ENCODE data around the gene COL21A1. TPM values are rescaled to one million over a fixed set of nuclear protein-coding genes. Genes with fewer than 3 reads are reported as not detected.

The COL21A1 gene
- total RNA-seq, 1 donor from 2014 or later = 1.2 TPM

GRCh38 chr6:56096946-56097621 is 150.3 kb downstream of the COL21A1 start:
- Mint-ChIP-seq H3K27me3 (ENCODE audit: unreplicated experiment) (no peaks in the 10 kb centered on the region), H3K4me3 (ENCODE audit: unreplicated experiment) (no peak overlapping the region), H3K36me3 (ENCODE audit: low read depth, unreplicated experiment) (no peaks in the 10 kb centered on the region), H3K27ac (ENCODE audit: unreplicated experiment) (peak overlapping the region; percentile 52), H3K9me3 (ENCODE audit: unreplicated experiment) (no peaks in the 10 kb centered on the region), H3K4me1 (ENCODE audit: unreplicated experiment) (peaks cover 7% of the 10 kb centered on the region)
- no peak for TF ChIP-seq CTCF (IDR thresholded peaks at IDR 0.05; ENCODE audit: unreplicated experiment)
- no peak for DNase-seq (ENCODE audit: low spot score)

- H3K4me3 Mint-ChIP-seq (ENCODE audit: unreplicated experiment) = no peak overlapping the region
- H3K4me1 Mint-ChIP-seq (ENCODE audit: unreplicated experiment) = peaks cover 7% of the 10 kb centered on the region
- TF ChIP-seq CTCF (IDR thresholded peaks at IDR 0.05; ENCODE audit: unreplicated experiment) = no peak
- H3K9me3 Mint-ChIP-seq (ENCODE audit: unreplicated experiment) = no peaks in the 10 kb centered on the region
- H3K36me3 Mint-ChIP-seq (ENCODE audit: low read depth, unreplicated experiment) = no peaks in the 10 kb centered on the region
- no peak overlapping the region for H3K27ac Mint-ChIP-seq (ENCODE audit: unreplicated experiment)
- H3K27me3 Mint-ChIP-seq (ENCODE audit: unreplicated experiment) = no peaks in the 10 kb centered on the region
- DNase-seq (ENCODE audit: low spot score) = no peak
Measured at GRCh38 chr6:56096541-56096940, 150.8 kb downstream of the COL21A1 start.

GRCh38 chr6:56093776-56094175 is 153.6 kb downstream of the COL21A1 start:
- TF ChIP-seq CTCF (IDR thresholded peaks at IDR 0.05; ENCODE audit: unreplicated experiment) = no peak
- H3K4me1 Mint-ChIP-seq (ENCODE audit: unreplicated experiment) = peaks cover 7% of the 10 kb centered on the region
- H3K9me3 Mint-ChIP-seq (ENCODE audit: unreplicated experiment) = no peaks in the 10 kb centered on the region
- H3K27ac Mint-ChIP-seq (ENCODE audit: unreplicated experiment) = no peak overlapping the region
- H3K4me3 Mint-ChIP-seq (ENCODE audit: unreplicated experiment) = no peak overlapping the region
- no peaks in the 10 kb centered on the region for H3K36me3 Mint-ChIP-seq (ENCODE audit: low read depth, unreplicated experiment)
- no peaks in the 10 kb centered on the region for H3K27me3 Mint-ChIP-seq (ENCODE audit: unreplicated experiment)
- DNase-seq (ENCODE audit: low spot score) = no peak

- Mint-ChIP-seq H3K4me3 (ENCODE audit: unreplicated experiment) (no peak overlapping the region), H3K27me3 (ENCODE audit: unreplicated experiment) (no peaks in the 10 kb centered on the region), H3K9me3 (ENCODE audit: unreplicated experiment) (no peaks in the 10 kb centered on the region), H3K36me3 (ENCODE audit: low read depth, unreplicated experiment) (no peaks in the 10 kb centered on the region), H3K27ac (ENCODE audit: unreplicated experiment) (no peak overlapping the region), H3K4me1 (ENCODE audit: unreplicated experiment) (no peaks in the 10 kb centered on the region)
- no peak for DNase-seq (ENCODE audit: low spot score)
- TF ChIP-seq CTCF (IDR thresholded peaks at IDR 0.05; ENCODE audit: unreplicated experiment) = no peak
Measured at GRCh38 chr6:56091159-56091869, 156.1 kb downstream of the COL21A1 start.

GRCh38 chr6:56088641-56089040 is 158.7 kb downstream of the COL21A1 start:
- DNase-seq (ENCODE audit: low spot score) = no peak
- Mint-ChIP-seq H3K27ac (ENCODE audit: unreplicated experiment) (no peak overlapping the region), H3K4me1 (ENCODE audit: unreplicated experiment) (no peaks in the 10 kb centered on the region), H3K36me3 (ENCODE audit: low read depth, unreplicated experiment) (no peaks in the 10 kb centered on the region), H3K4me3 (ENCODE audit: unreplicated experiment) (no peak overlapping the region), H3K9me3 (ENCODE audit: unreplicated experiment) (no peaks in the 10 kb centered on the region), H3K27me3 (ENCODE audit: unreplicated experiment) (no peaks in the 10 kb centered on the region)
- TF ChIP-seq CTCF (IDR thresholded peaks at IDR 0.05; ENCODE audit: unreplicated experiment) = no peak

Data from endothelial cell (in vitro differentiated cells).